Activated CD8-positive, alpha-beta T cell treated with anti-CD3 and anti-CD28 coated beads for 36 hours (primary cell): ENCODE measurements around the gene CIB2. TPM values are rescaled to one million over a fixed set of nuclear protein-coding genes. Genes with fewer than 3 reads are reported as not detected.
A peak's percentile ranks its signal among the peaks of the same experiment; 100 is the strongest.
"Not testable (repeated sequence)": the region's sequence is repeated elsewhere in the genome, so short reads cannot be mapped to it uniquely, and the experiment has no call there.

ENCODE experiments used
- ATAC-seq: fragments of 200-7000 bp; cut with Tn5 transposase; one replicate; pipeline ENCODE4 v1.10.0; 2021; ENCODE audit warnings: mild to moderate bottlenecking, moderate library complexity
- CTCF ChIA-PET: fragments of 350-600 bp; sonication (Branson Sonifier 250); formaldehyde crosslinking; loops from one replicate; lab custom pipeline; 2021; ENCODE audit warnings: antibody characterized with exemption; lab: Charles Lee
- POLR2A ChIA-PET: fragments of 350-600 bp; sonication (Branson Sonifier 250); formaldehyde crosslinking; loops from one replicate; lab custom pipeline; 2021; ENCODE audit warnings: antibody characterized with exemption; lab: Charles Lee
- DNase-seq: peaks from one replicate; pipeline ENCODE4 v3.0.0-alpha.2; 2020
- H3K27ac Mint-ChIP-seq: one replicate; pipeline ENCODE4 v1.8.0; 2021; ENCODE audit warnings: mild to moderate bottlenecking, mixed read lengths
- H3K27me3 Mint-ChIP-seq: one replicate; pipeline ENCODE4 v1.8.0; 2021; ENCODE audit warnings: mixed read lengths
- H3K36me3 Mint-ChIP-seq: one replicate; pipeline ENCODE4 v1.8.0; 2021; ENCODE audit warnings: low read depth, mixed read lengths
- H3K4me1 Mint-ChIP-seq: one replicate; pipeline ENCODE4 v1.8.0; 2021; ENCODE audit warnings: low read depth, mixed read lengths
- H3K4me3 Mint-ChIP-seq: one replicate; pipeline ENCODE4 v1.8.0; 2021; ENCODE audit warnings: mild to moderate bottlenecking, moderate library complexity, mixed read lengths
- H3K9me3 Mint-ChIP-seq: one replicate; pipeline ENCODE4 v1.8.0; 2021; ENCODE audit warnings: mixed read lengths
- CTCF ChIP-seq: fragments of 200-600 bp; IDR thresholded peaks from one replicate; pipeline ENCODE4 v1.8.0; 2022; ENCODE audit warnings: antibody characterized with exemption, mild to moderate bottlenecking
- intact Hi-C: fragments of 100-400 bp; cut with micrococcal nuclease; formaldehyde crosslinking; loops from one replicate; pipeline ENCODE4 v1.10.0; 2022
- total RNA-seq, 2 experiments: library from RNA; stranded (reverse); gene quantifications; one replicate each; pipeline ENCODE4 v1.2.3, GENCODE V29; 2021

The CIB2 gene
- total RNA-seq, 2 experiments from 2014 or later: 1.6 TPM

- ATAC-seq (no peak), DNase-seq (no peak)
- no peak overlapping the region for H3K4me3 Mint-ChIP-seq
- H3K9me3 Mint-ChIP-seq: no peaks in the 10 kb centered on the region
- no peak overlapping the region for H3K27ac Mint-ChIP-seq
- no peaks in the 10 kb centered on the region for H3K27me3 Mint-ChIP-seq
- peaks cover 23% of the 10 kb centered on the region for H3K4me1 Mint-ChIP-seq
- CTCF ChIA-PET: no interaction called here
- POLR2A ChIA-PET: no interaction called here
- intact Hi-C loops: no loop called here
- peaks cover 24% of the 10 kb centered on the region for H3K36me3 Mint-ChIP-seq
- TF ChIP-seq CTCF: no peak
Measured at GRCh38 chr15:78154955-78155354, 23.7 kb upstream of the CIB2 start.

- H3K4me3 Mint-ChIP-seq: peak overlapping the region; percentile 88
- peaks cover 39% of the 10 kb centered on the region for H3K4me1 Mint-ChIP-seq
- ATAC-seq, H3K27me3 Mint-ChIP-seq, H3K9me3 Mint-ChIP-seq, H3K27ac Mint-ChIP-seq, intact Hi-C loops, CTCF ChIA-PET: not testable (repeated sequence)
- POLR2A ChIA-PET: interaction anchor here (0.6 to 3.6 kb wide), 4 partner anchors 9 to 390 kb away, joined by 3 to 13 read pairs (median 6); no protein-coding TSS in a partner anchor
- H3K36me3 Mint-ChIP-seq: peaks cover 16% of the 10 kb centered on the region
- DNase-seq: peak; percentile 30
Measured at GRCh38 chr15:78151075-78151474, 19.8 kb upstream of the CIB2 start.

DNA sequence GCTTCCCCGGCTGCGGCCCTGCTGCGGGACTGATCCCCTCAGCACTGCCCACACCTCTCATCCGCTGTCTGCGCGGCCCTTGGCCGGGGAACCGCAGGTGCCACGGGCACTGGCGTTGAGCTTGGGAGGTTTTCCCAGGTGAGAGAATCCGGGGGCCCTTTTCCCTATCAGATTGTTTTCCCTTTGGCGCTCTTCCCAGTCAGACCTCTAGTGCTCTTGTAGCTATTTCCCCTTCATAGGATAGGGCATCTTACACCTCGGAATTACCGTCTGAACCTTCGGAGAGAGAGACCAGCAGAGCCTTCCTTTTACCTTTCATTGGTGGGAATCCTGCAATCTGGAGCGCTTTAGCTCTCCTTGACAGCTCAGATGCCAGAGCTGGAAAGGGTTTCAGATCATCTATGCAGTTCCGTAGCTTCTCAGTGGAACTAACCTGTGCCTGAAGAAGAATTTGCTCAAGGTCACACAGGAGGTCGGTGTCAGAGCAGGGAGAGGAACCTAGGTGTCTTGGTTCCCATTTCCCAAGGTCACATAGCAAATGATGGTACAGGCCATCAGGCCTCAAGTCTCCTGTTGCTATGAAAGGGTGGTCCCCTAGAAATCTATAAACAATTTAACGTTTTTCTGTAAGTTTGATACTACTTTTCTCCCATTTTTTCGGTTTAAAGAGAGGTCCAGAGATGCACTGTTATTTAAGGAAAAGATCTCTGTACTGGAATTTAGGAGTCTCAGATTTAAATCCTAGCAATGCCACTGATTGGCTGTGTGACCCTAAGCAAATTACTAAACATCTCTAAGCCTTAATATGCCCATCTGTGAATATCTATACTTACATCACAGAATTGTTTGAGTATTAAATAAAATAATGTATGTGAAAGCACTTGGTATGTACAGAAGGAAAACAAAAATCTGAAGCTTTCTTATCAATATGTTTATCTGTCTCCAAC is 18.8 kb upstream of the CIB2 start:
- Mint-ChIP-seq H3K36me3 (peaks cover 16% of the 10 kb centered on the region), H3K27ac (peak overlapping the region; percentile 71), H3K9me3 (no peaks in the 10 kb centered on the region), H3K4me1 (peaks cover 39% of the 10 kb centered on the region), H3K27me3 (no peaks in the 10 kb centered on the region), H3K4me3 (peak overlapping the region; percentile 88)
- no peak for ATAC-seq
- no peak for TF ChIP-seq CTCF
- ChIA-PET CTCF (interaction anchor here (0.8 to 2.9 kb wide), 5 partner anchors 13 to 90 kb away, joined by 3 to 12 read pairs (median 4); no protein-coding TSS in a partner anchor), POLR2A (interaction anchor here (0.9 to 3.6 kb wide), 16 partner anchors 8 to 391 kb away, joined by 3 to 13 read pairs (median 3); partner anchors contain the start of genes CIB2, DNAJA4 and IREB2)
- intact Hi-C loops: no loop called here
- DNase-seq: no peak

- H3K36me3 Mint-ChIP-seq: peaks cover 16% of the 10 kb centered on the region
Measured at GRCh38 chr15:78149068-78149804, 18.0 kb upstream of the CIB2 start, which contains the start of gene IDH3A. IDH3A (plus strand) TSS chr15:78149362; CDS start chr15:78149404, 42 bp downstream.

More at GRCh38 chr15:78149068-78149804, 18.0 kb upstream of the CIB2 start, which contains the start of gene IDH3A:
- H3K4me3 Mint-ChIP-seq: peak within 1 kb of the TSS; percentile 96
- peak; percentile 100 for DNase-seq
- H3K9me3 Mint-ChIP-seq: no peaks in the 10 kb centered on the region
- ChIA-PET POLR2A (interaction anchor here (0.6 to 3.6 kb wide), 14 partner anchors 9 to 289 kb away, joined by 3 to 13 read pairs (median 4); partner anchors contain the start of genes CIB2, DNAJA4 and IREB2), CTCF (interaction anchor here (1.2 to 2.9 kb wide), 4 partner anchors 18 to 91 kb away, joined by 3 to 12 read pairs (median 4); no protein-coding TSS in a partner anchor)
- peak; percentile 98 for ATAC-seq
- intact Hi-C loops: no loop called here
- peaks cover 39% of the 10 kb centered on the region for H3K4me1 Mint-ChIP-seq
- peak within 1 kb of the TSS; percentile 93 for H3K27ac Mint-ChIP-seq
- H3K27me3 Mint-ChIP-seq: no peaks in the 10 kb centered on the region
- TF ChIP-seq CTCF: no peak
